SK-N-MC (cell line): ENCODE data around the gene GPER1.

ENCODE experiments used
- EZH2 ChIP-seq: fragments of 200-600 bp; sonication (generic); IDR thresholded peaks from one replicate; pipeline ENCODE4 v1.6.1; 2017; ENCODE audit warnings: antibody characterized with exemption
- POLR2AphosphoS5 ChIP-seq: IDR thresholded peaks from 2 replicates; pipeline ENCODE4 v1.6.1; 2012; ENCODE audit warnings: mild to moderate bottlenecking, low read depth, low read length, borderline replicate concordance

DNA sequence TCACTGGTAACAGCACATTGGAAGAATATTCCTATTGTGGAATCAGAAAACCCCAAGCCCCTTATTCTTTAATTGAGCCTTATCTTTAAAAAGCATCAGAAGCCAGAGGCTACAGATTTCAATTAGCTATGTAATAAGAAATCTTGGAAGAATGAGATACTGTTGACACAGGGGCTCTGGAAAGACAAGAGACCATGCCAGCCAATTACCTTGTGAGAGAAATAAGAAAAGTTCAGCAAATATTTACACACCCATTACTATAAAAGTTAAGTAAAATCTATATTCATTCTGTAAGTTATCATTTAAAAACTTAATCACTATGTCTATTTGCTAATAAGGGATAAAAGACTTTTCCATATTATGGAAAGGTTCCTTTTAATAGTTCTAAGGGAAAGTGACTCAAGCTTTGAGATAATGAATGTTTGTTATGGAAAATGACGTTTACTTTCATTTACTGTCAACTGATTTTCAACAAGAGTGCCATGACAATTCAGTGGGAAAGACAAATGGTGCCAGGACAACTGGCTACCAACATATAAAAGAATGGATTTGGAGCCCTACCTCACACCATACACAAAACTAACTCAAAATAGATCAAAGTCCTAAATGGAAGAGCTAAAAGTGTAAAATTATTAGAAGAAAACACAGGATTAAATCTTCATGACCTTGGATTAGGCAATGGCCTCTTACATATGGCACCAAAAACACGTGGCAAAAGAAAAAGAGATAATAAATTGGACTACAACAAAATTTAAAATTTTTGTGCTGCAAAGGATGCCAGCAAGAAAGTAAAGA lies 43.8 kb downstream of the GPER1 start:
- TF ChIP-seq POLR2AphosphoS5 = no peak
- TF ChIP-seq EZH2 = no peak
